Ureter (tissue), 1 donor: ENCODE measurements around the gene TRIAP1. TPM values are rescaled to one million over a fixed set of nuclear protein-coding genes. Genes with fewer than 3 reads are reported as not detected.

Experiments
- total RNA-seq: library from RNA; stranded (reverse); gene quantifications from one replicate; pipeline ENCODE4 v1.2.4, GENCODE V29; 2023
- donor health status: DM: yes; HTN: yes; CAD: no.

Gene TRIAP1
- total RNA-seq, 1 donor from 2014 or later, result 15.8 TPM

Other genes with a start within 250 kb of the TRIAP1 start
- gene RPLP0, start 245.3 kb downstream of the TRIAP1 start, total RNA-seq, result 2,124 TPM
- gene PXN, start 180.7 kb downstream of the TRIAP1 start, total RNA-seq, result 166 TPM
- 8,888 TPM for gene RNU4-2, start 154.5 kb downstream of the TRIAP1 start, total RNA-seq
- gene RNU4-1, start 153.1 kb downstream of the TRIAP1 start, total RNA-seq, result 1,538 TPM
- gene SIRT4, start 144.1 kb downstream of the TRIAP1 start, total RNA-seq, result not detected
- not detected for gene PLA2G1B, start 118.6 kb downstream of the TRIAP1 start, total RNA-seq
- 1.4 TPM for gene MSI1, start 77.2 kb downstream of the TRIAP1 start, total RNA-seq
- 321 TPM for gene COX6A1, start 8.3 kb downstream of the TRIAP1 start, total RNA-seq
- gene GATC, start 60 bp upstream of the TRIAP1 start, total RNA-seq, result 22.5 TPM
- gene SRSF9, start 23.4 kb upstream of the TRIAP1 start, total RNA-seq, result 155 TPM
- 313 TPM for gene DYNLL1, start 49.7 kb upstream of the TRIAP1 start, total RNA-seq
- 28.8 TPM for gene COQ5, start 82.8 kb upstream of the TRIAP1 start, total RNA-seq
- 236 TPM for gene RNF10, start 88.0 kb upstream of the TRIAP1 start, total RNA-seq
- 54.6 TPM for gene POP5, start 135.0 kb upstream of the TRIAP1 start, total RNA-seq
- gene CABP1, start 194.2 kb upstream of the TRIAP1 start, total RNA-seq, result 5.9 TPM
- 150 TPM for gene MLEC, start 240.8 kb upstream of the TRIAP1 start, total RNA-seq